Measurements from ENCODE around the gene KEAP1. TPM values are rescaled to one million over a fixed set of nuclear protein-coding genes. Genes with fewer than 3 reads are reported as not detected.

The KEAP1 gene
- total RNA-seq, 1 experiment from 2014 or later: 46.8 TPM

DNA sequence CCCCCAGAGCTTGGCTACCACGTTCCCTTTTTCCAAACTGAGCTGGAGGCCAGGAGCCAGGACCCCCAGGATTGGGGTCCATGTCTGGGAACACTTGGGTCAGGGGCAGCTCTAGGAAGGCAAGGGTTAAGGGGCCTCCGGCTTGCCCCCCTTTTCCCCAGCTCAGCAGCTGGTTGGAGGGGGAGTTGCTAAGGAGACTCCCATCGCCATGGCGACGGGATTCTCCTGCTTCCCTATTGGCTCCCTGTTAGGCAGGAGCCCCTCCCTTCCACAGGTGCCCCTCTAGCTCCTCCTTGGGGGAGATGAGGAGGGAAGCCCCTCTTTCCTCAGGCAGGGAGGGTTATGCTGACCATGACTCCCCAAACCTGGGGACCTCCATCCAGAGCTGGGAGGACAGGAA, 48.9 kb downstream of the KEAP1 start:
- Mint-ChIP-seq H3K36me3 (ENCODE audit: insufficient read depth, unreplicated experiment) (no peaks in the 10 kb centered on the region), H3K27me3 (ENCODE audit: unreplicated experiment) (no peaks in the 10 kb centered on the region), H3K4me1 (ENCODE audit: low read depth, unreplicated experiment) (no peaks in the 10 kb centered on the region), H3K4me3 (ENCODE audit: low read depth, unreplicated experiment) (no peak overlapping the region), H3K27ac (ENCODE audit: unreplicated experiment) (no peak overlapping the region), H3K9me3 (ENCODE audit: low read depth, unreplicated experiment) (no peaks in the 10 kb centered on the region)
- intact Hi-C loops (cut with micrococcal nuclease; ENCODE audit: unreplicated experiment): no loop called here
- TF ChIP-seq, protein P1, sequence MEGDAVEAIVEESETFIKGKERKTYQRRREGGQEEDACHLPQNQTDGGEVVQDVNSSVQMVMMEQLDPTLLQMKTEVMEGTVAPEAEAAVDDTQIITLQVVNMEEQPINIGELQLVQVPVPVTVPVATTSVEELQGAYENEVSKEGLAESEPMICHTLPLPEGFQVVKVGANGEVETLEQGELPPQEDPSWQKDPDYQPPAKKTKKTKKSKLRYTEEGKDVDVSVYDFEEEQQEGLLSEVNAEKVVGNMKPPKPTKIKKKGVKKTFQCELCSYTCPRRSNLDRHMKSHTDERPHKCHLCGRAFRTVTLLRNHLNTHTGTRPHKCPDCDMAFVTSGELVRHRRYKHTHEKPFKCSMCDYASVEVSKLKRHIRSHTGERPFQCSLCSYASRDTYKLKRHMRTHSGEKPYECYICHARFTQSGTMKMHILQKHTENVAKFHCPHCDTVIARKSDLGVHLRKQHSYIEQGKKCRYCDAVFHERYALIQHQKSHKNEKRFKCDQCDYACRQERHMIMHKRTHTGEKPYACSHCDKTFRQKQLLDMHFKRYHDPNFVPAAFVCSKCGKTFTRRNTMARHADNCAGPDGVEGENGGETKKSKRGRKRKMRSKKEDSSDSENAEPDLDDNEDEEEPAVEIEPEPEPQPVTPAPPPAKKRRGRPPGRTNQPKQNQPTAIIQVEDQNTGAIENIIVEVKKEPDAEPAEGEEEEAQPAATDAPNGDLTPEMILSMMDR (IDR thresholded peaks at IDR 0.05; ENCODE audit: unreplicated experiment): no peak
- CTCF ChIA-PET: interaction anchor here (0.6 kb wide), 1 partner anchor 23 kb away, joined by 4 read pairs; no protein-coding TSS in a partner anchor
- DNase-seq: no peak
- BruUV-seq (replicated peaks): no TSS peak

DNA sequence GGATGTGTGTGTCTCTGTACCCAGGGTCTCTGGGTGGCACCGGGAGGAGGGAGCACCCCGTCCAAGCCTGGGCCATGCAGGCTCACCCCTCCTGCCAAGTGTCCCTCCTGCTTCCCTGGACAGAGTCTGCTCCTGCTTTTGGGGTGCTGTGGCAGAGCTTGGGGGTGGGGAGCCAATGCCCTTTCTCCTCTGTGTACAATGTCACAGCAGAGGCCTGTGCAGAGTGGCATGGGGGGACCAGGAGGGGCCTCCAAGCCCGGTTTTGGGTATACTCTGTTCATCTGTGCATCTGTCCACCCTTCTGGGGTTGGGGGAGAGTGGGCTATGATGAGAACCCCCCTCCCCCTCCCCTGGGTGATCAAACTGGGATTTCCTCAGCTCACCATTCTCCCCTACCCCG, 49.3 kb downstream of the KEAP1 start:
- intact Hi-C loops (cut with micrococcal nuclease; ENCODE audit: unreplicated experiment): no loop called here
- H3K27me3 Mint-ChIP-seq (ENCODE audit: unreplicated experiment): no peaks in the 10 kb centered on the region
- H3K4me1 Mint-ChIP-seq (ENCODE audit: low read depth, unreplicated experiment): no peaks in the 10 kb centered on the region
- H3K9me3 Mint-ChIP-seq (ENCODE audit: low read depth, unreplicated experiment): no peaks in the 10 kb centered on the region
- no peak overlapping the region for H3K27ac Mint-ChIP-seq (ENCODE audit: unreplicated experiment)
- H3K4me3 Mint-ChIP-seq (ENCODE audit: low read depth, unreplicated experiment): no peak overlapping the region
- no peaks in the 10 kb centered on the region for H3K36me3 Mint-ChIP-seq (ENCODE audit: insufficient read depth, unreplicated experiment)
- CTCF ChIA-PET: interaction anchor here (0.6 kb wide), 1 partner anchor 24 kb away, joined by 4 read pairs; no protein-coding TSS in a partner anchor
- TF ChIP-seq, protein P1 (IDR thresholded peaks at IDR 0.05; ENCODE audit: unreplicated experiment): no peak
- no peak for DNase-seq
- BruUV-seq (replicated peaks): no TSS peak

DNA sequence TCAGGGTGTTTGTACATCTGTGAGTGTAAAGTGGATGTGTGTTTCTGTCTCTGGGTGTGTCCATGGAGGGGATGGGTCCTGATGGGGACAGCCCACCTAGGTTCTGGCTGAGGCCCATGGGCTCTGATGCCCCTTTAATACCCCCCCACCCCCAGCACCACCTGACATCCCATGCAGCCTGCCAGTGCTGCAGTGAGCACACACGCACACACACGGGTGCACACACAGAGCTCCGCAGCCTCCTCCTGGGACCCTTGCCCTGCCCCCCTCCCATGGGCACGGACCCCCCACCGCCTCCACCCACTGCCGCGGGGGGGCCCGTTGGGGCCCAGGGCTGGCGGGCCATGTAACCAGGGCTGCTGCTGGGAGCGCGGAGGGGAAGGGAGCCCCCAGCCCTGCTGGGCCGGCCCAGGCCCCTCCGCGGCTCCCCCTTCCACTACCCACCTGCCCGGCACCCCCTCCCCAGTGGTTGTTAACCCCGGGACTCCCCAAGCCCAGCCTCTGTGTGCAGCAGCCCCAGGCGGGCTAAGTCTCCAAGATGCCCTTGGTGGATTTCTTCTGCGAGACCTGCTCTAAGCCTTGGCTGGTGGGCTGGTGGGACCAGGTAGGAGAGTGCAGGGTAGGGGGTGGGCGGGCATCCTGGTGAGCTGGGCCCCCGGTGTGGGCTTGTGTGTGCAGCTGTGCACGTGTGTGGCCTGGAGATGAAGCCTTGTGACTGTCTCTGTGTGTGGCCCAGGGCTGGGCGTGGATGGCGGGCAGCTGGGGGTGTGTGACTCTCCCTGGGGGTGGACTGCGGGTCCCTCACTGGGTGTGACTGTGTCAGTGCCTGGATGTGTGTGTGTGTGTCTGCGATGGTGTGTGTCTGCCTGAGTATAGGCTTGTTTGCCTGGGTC, 50.2 kb downstream of the KEAP1 start:
- CTCF ChIA-PET: no interaction called here
- no peak for DNase-seq
- Mint-ChIP-seq H3K27ac (ENCODE audit: unreplicated experiment) (no peak overlapping the region), H3K27me3 (ENCODE audit: unreplicated experiment) (no peaks in the 10 kb centered on the region), H3K4me3 (ENCODE audit: low read depth, unreplicated experiment) (no peak overlapping the region), H3K9me3 (ENCODE audit: low read depth, unreplicated experiment) (no peaks in the 10 kb centered on the region), H3K36me3 (ENCODE audit: insufficient read depth, unreplicated experiment) (no peaks in the 10 kb centered on the region), H3K4me1 (ENCODE audit: low read depth, unreplicated experiment) (no peaks in the 10 kb centered on the region)
- intact Hi-C loops (cut with micrococcal nuclease; ENCODE audit: unreplicated experiment): no loop called here
- TF ChIP-seq, protein P1 (IDR thresholded peaks at IDR 0.05; ENCODE audit: unreplicated experiment): no peak
- BruUV-seq (replicated peaks): no TSS peak

DNA sequence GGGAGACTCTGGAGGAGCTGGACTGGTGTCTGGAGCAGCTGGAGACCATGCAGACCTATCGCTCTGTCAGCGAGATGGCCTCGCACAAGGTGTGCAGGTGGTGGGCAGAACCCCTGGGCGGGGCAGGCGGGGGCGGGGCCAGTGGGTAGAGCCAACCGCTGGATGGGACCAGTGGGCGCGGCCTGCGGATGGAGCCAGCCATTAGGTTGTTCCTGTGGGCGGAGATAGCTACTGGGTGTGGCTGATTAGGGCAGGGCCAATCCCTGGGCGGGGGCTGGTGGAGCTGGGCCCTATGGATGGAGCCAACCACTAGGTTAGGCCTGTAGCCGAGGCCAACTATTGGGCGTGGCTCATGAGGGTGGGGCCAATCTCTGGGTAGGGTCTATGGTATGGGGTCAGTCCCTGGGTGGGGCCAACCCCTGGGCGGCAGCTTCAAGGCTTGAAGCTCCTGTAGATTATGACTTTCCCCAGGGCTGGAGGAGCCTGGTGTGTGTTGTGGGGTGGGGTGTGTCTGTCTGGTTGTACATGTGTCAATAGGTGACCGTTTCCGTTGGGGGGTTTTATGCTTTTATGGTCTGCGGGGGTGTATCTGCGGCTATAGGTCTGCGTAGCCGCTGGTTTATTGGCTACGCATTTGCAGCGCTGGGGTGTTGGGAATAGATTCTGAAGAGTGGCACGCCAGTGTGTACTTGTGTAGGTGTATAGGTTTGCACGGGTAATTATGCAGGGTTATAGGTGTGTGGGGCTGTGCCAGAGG, 52.1 kb downstream of the KEAP1 start:
- Mint-ChIP-seq H3K4me1 (ENCODE audit: low read depth, unreplicated experiment) (no peaks in the 10 kb centered on the region), H3K27ac (ENCODE audit: unreplicated experiment) (no peak overlapping the region), H3K4me3 (ENCODE audit: low read depth, unreplicated experiment) (no peak overlapping the region), H3K36me3 (ENCODE audit: insufficient read depth, unreplicated experiment) (no peaks in the 10 kb centered on the region), H3K27me3 (ENCODE audit: unreplicated experiment) (no peaks in the 10 kb centered on the region), H3K9me3 (ENCODE audit: low read depth, unreplicated experiment) (no peaks in the 10 kb centered on the region)
- intact Hi-C loops (cut with micrococcal nuclease; ENCODE audit: unreplicated experiment): no loop called here
- BruUV-seq (replicated peaks): no TSS peak
- no peak for DNase-seq
- CTCF ChIA-PET: no interaction called here
- TF ChIP-seq, protein P1 (IDR thresholded peaks at IDR 0.05; ENCODE audit: unreplicated experiment): no peak

Measured in Calu3 (cell line).